Activated CD8-positive, alpha-beta memory T cell treated with anti-CD3 and anti-CD28 coated beads, Interleukin-2, amount 50 U/mL, for 24 hours (primary cell): ENCODE data around the gene PSMD9.
"Not testable (repeated sequence)": the region's sequence is repeated elsewhere in the genome, so short reads cannot be mapped to it uniquely, and the experiment has no call there.

Experiments used
- DNase-seq: peaks from one replicate; pipeline ENCODE4 v3.0.0-alpha.2; 2020; ENCODE audit errors: extremely low read depth

Gene PSMD9

DNA sequence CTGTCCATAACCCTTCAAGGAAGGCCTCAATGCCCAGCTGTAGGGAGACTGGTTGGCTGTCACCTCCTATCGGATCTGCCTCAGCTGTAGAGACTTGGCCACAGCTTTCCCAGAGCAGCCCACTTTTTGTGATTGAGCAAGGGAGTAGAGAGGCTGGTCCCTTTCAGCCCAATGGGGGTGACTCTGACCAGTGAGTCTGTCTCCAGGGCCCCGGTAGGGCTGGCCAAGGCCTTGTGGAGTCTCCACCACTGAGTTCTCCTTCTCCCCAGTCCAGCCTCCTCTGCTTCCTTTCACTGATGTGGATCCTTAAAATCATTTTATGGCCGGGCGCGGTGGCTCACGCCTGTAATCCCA lies 15.4 kb upstream of the PSMD9 start:
- no peak for DNase-seq

- no peak for DNase-seq
These were observed 14.5 kb upstream of the PSMD9 start for GRCh38 chr12:121874071-121874470.

DNA sequence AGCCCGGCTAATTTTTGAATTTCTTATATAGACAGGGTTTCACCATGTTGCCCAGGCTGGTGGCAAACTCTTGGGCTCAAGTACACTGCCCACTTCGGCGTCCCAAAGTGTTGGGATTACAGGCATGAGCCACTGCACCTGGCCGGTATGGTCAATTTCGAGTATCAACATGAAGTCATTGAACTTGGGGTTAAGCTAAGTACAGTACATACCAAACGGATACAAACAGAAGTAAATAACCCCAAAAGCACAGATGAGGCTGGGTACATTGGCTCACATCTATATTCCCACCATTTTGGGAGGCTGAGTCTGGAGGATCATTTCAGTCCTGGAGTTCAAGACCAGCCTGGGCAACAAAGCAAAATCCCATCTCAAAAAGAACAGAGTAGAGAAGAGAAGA lies 13.0 kb upstream of the PSMD9 start:
- no peak for DNase-seq

- DNase-seq, result not testable (repeated sequence)
These were observed 12.5 kb upstream of the PSMD9 start for GRCh38 chr12:121876080-121876447.

GRCh38 chr12:121883315-121883660 lies 5.3 kb upstream of the PSMD9 start:
- no peak for DNase-seq

GRCh38 chr12:121885129-121885528 lies 3.5 kb upstream of the PSMD9 start:
- DNase-seq, result not testable (repeated sequence)

DNA sequence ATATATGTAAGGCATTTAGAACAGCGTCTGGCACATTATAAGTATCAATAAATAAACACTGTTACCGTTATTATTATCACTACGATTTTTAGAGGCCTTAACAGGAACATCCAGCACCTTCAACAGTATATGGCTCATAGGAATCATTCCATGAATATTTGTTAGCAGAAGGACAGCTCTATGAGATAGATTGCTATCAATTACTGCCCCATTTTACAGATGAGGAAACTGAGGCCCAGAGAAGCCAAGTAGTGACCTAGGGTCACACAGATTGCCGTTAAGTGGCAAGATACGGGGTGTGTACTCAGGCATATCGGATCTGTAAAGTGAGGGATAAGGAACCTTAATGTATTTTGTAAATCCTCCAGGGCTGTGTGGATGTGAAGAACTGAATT lies 510 bp upstream of the PSMD9 start:
- no peak for DNase-seq

- DNase-seq, result no peak
These were observed 659 bp downstream of the PSMD9 start for GRCh38 chr12:121889274-121889624.

GRCh38 chr12:121889661-121890060 lies 1.1 kb downstream of the PSMD9 start:
- DNase-seq, result not testable (repeated sequence)

- DNase-seq, result no peak
These were observed 4.3 kb downstream of the PSMD9 start for GRCh38 chr12:121892673-121893561.

DNA sequence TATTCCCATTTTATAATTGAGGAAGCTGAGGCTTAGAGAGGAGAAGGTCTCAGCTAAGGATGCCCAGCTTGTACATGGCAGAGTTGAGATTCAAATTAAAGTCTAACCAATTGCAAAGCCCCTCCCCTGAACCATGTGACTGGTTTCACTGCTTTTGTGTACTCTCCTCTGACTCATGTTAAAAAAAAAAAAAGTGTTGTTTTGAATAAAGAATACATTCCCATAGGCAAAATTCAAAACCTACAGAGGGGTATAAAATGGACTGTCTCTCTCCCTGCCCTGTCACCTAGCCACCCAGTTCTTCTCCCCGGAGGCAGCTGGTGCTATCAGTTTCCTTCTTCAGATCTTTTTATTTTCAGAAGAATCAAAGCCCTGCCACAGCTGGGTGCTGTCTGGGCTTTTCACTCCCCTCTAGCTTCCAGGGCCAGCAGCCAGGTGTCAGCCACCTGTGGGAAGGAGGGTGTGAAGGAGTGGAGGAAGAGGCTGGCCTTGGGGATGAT lies 5.4 kb downstream of the PSMD9 start:
- DNase-seq, result no peak

DNA sequence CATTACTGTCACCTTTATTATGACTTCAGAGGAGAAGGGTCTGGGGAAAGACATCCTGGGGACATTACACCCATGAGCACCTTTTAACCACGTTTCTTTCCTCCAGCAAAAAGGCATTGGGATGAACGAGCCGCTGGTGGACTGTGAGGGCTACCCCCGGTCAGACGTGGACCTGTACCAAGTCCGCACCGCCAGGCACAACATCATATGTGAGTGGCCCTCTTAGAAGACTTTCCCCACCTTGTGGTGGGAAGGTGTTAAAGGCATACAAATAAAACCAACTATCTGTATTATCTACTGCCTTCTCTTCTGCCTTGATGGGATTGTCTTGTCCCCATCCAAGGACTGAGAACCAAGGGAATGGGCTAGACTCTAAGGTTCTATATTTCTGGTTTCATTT lies 6.0 kb downstream of the PSMD9 start:
- DNase-seq, result no peak

GRCh38 chr12:121898287-121898686 lies 9.7 kb downstream of the PSMD9 start:
- no peak for DNase-seq

GRCh38 chr12:121899590-121899989 lies 11.0 kb downstream of the PSMD9 start:
- no peak for DNase-seq

DNA sequence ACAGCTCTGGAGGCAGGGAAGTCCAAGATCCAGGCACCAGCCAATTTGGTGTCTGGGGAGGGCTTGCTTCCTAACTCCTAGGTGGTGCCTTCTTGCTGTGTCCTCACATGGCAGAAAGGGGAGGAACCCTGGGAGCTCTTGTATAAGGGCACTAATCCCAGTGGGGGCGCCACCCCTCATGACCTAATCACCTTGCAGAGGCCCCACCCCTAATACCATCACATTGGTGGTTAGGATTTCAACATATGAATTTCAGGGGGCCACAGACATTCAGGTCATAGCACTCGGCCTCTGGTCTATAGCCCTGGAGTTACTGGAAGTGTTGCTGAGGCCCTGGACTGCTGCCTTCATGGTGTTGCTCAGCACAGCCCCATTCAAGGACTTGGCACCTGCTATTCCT lies 14.6 kb downstream of the PSMD9 start:
- no peak for DNase-seq

DNA sequence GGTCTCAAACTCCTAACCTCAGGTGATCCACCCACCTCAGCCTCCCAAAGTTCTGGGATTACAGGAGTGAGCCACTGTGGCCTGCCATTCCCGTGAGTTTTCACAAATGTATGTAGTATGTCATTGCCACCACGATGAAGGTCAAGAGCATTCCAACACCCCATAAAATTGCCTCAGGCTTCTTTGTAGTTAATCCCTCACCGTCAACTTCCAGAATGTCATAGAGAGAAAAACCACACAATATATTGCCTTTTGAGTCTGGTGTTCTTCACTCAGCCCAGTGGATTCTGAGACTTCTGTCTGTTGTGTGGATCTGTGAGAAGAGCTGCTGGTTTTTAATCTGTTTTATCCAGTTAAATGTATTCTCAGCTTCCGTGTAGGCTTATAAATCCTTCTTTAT lies 17.2 kb downstream of the PSMD9 start:
- no peak for DNase-seq

GRCh38 chr12:121908702-121909101 lies 20.1 kb downstream of the PSMD9 start:
- no peak for DNase-seq

DNA sequence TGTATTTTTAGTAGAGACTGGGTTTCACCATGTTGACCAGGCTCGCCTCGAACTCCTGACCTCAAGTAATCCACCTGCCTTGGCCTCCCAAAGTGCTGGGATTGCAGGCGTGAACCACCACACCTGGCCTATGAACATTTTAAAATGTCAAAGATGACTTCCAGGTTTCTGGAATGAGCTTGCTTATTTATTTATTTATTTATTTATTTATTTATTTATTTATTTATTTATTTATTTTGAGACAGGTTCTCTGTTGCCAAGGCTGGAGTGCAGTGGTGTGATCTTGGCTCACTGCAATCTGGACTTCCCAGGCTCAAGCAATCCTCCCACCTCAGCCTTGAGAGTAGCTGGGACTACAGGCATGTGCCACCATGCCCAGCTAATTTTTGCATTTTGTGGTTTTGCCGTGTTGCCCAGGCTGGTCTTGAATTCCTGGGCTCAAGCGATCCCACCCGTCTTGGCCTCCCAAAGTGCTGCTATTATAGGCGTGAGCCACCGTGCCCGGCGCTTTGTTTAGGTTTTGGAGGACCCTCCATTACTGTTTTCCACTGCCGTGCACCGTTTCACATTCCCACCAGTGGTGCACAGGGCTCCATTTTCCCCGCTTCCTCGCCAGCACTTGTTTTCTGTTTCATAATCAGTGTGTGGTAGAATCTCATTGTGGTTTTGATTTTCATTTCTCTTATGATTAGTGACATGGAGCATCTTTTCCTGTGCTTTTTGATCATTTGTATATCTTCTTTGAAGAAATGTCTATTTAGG lies 23.4 kb downstream of the PSMD9 start:
- no peak for DNase-seq

DNA sequence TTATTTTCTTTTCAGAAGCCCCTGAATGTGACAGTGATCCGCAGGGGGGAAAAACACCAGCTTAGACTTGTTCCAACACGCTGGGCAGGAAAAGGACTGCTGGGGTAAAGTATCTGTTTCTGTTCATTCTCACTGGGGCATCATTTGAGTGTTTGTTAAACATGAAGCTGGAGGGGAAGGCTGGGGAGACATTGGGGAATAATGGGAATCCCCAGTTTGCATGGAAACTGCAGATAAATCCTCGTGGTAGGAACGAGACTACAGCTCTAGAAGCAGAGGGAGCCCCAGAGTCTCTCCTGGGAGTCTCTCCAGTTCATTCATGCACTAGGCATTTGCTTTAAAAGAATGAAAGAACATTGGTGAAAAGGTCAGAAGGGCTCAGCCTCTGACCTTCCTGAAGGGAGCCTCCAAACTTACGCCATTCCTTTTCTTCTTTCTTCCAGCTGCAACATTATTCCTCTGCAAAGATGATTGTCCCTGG lies 27.3 kb downstream of the PSMD9 start:
- DNase-seq, result no peak

DNA sequence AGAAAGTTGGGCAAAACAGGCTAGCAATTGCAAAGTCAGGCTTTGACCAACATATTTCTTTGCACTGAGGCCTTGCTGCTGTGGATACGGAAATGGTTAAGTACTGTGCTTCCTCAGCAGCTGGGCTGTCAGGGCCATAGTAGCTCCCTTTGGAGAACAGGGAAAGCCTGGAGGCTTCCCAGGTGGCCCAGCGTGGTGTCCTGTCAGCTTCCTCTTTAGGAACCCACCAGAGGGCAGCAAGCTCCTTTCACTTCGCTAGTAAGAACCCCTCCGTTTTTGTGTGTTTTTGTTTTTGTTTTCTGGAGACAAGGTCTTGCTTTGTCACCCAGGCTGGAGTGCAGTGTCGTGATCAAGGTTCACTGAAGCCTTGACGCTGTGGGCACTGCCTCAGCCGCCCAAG lies 28.1 kb downstream of the PSMD9 start:
- no peak for DNase-seq

DNA sequence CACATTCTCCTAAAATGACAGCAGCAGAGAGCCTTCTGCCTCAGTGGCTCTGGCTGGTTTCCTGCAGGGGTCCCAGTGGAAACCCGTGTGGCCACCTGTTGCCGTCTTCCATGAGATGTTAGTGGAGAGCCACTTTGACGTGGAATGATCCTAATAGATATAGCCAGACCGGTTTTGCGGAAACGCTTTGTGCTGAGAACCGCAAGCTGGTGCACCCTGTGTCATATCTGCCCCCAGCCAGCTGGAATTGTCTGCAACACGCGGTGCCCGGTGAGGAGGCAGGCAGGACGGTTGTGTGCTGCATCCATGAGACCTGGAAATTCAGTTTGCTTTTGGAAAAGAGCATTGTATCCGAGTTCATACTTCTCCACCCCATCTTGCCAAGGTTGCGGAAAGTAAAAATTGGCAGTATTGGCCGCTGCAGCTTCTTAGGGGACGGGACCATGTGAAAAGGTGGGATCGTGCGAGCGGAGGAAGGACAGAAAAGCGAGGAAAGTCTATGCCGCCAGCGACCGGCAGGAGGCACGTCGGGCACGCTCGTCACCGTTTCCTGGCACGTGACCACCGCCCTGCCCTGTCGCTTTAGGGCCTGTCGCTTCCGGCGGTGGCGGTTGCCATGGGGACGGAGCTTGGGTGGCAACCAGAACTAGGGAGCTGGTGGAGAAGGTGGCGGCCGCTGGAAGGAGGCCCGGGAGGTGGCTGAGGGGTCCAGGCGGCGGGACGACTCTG lies 29.5 kb downstream of the PSMD9 start, which contains the start of gene CFAP251:
Gene CFAP251, plus strand, starts transcription at position 643 of the 729 bp plus-strand sequence. CDS start 2,714 bp downstream, outside the sequence.
- peak; percentile 94 for DNase-seq

DNA sequence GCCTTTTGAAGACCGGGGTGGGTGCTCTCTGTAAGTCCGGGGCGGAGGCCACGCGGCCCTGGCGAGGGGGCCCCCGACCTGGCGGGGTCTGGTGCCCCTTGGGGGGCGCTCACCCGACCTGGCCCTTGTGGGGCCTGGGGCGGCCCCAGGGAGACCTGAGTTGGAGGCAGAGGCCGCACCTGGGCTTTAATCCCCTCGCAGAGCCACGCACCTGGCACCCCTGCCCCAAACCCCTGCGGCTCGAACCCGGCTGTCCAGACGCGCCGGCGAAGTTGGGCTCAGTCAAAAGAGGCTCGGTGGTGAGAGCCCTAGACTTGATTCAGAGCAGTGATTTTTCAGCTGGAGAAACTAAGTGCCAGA lies 30.1 kb downstream of the PSMD9 start:
- no peak for DNase-seq
